ENCODE measurements around the gene TMEM259.

TMEM259 gene

DNA sequence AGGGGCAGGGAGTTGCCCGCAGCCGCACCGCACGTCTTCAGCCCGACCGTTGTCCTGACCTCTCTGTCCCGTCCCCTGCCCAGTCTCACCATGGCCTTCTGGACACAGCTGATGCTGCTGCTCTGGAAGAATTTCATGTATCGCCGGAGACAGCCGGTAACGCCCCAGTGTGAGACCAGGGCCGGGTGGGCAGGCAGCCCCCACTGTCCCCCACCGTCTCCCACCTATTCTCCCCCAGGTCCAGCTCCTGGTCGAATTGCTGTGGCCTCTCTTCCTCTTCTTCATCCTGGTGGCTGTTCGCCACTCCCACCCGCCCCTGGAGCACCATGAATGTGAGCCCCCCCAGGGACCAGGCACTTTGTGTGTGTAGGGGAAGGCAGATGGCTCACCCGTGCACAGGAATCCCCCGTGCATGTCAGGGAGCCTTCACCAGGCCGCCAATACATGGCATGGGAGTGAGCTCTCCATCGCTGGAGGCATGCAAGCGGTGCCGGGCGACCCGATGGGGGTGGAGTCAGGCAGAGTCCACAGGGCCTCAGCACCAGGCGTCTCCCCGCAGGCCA is 20.4 kb upstream of the TMEM259 start:
- no peak for TF ChIP-seq CEBPB (IDR thresholded peaks at IDR 0.05)
- TF ChIP-seq MAX (IDR thresholded peaks at IDR 0.05) = 0 out of 2 replicates have a peak, but pooled peaks have one; percentile 9
- no peak for TF ChIP-seq TEAD4 (IDR thresholded peaks at IDR 0.05)

DNA sequence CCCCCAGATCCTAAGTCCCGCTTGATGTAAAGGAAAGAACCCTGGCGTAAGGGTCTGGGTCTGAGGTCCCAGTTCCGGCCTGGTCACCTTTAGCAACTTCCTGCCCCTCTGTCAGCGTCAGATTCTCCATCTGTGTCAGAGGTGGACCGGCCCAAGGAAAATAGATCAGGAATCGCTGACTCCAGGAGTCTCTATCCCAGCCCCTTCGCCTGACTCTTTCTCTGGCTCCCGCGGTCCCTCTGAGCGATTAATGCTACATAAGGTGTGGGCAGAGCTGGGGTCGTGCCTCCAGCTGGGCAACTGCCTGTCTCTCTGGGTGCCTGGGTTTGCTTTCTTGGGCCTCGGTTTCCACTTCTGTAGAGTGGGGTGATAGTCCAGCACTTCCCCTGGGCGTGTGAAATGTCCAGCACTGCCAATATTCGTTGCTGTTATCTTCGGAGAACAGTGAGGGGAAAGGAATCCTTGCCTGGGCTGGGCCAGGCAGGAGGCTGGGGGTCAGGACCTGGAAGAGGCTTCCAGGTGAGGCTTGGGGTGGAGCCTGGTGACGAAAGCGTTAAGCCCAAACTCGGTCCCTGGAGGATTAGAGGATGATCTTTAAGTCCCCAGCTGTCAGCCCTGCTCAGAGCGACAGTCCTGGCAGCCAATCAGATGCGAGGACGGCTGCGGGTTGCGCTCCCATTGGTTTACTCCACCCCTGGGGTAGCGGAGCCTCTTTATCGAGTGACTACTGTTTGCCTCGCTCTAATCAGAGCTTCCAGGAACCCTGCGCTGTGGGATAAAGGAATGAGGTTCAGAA is 19.8 kb upstream of the TMEM259 start:
- TF ChIP-seq EGR1 (IDR thresholded peaks at IDR 0.05) = no peak
- TF ChIP-seq MAX (IDR thresholded peaks at IDR 0.05) = peak; percentile 30; the same call in 1 of the 2 replicates
- TF ChIP-seq TAF1 (IDR thresholded peaks at IDR 0.05; ENCODE audit: low read depth) = 0 out of 2 replicates have a peak, but pooled peaks have one; percentile 4
- peak; percentile 65; the same call in 1 of the 2 replicates for TF ChIP-seq ZBTB7A (IDR thresholded peaks at IDR 0.05; ENCODE audit: low read depth)

DNA sequence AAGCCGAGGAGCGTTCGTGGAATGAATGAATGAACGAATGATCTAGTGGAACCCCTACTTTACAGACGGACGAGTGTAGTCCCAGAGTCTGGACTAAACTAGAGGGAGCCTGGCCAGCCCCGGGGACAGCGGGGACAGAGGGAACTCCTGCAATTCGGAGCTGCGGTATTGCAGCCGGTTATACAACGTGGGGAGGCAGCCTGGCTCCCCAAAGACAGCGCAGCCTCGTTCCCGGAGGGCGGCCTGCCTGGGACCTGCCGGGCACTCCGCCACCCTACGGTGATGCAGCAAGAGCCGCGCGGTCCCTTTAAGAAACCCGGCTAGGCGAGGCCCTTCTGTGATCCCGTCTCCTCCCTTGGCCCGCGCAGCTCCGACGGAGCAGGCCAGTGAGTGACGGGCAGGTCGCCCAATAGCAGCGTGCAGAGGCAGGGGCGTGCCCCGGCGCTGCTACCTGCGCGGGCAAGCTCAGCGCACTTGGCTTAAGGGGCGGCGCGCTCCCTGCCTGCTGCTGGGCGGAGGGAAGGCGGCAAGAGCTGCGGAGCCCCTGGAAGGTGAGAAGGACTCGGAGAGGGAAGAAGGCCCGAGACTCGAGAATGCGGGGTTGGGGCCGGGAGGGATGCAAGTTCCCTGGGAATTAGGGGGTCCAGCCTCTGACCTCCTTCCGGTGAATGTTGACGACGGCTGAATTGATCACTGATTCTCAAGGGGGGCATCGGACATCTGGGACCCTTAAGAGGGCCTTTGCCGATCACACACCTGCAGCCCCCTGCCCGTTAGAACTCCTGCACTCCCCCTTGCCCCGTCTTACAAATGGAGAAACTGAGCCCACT is 18.9 kb upstream of the TMEM259 start, which contains the start of gene ABCA7:
ABCA7 (plus strand) TSS at position 462 of the 830 bp plus-strand sequence. CDS start 1,255 bp downstream, outside the sequence.
- TF ChIP-seq TAF1 (IDR thresholded peaks at IDR 0.05; ENCODE audit: low read depth) (peak; percentile 42), NFIC (IDR thresholded peaks at IDR 0.05) (no peak), TEAD4 (IDR thresholded peaks at IDR 0.05) (no peak), ZBTB7A (IDR thresholded peaks at IDR 0.05; ENCODE audit: low read depth) (no peak; the same call in 1 of the 2 replicates), CREB1 (IDR thresholded peaks at IDR 0.05; ENCODE audit: low read depth) (peak; percentile 36; the same call in 1 of the 2 replicates), RAD21 (IDR thresholded peaks at IDR 0.05; ENCODE audit: low read depth) (no peak), TCF12 (IDR thresholded peaks at IDR 0.05; ENCODE audit: low read depth) (peak; percentile 51), YY1 (IDR thresholded peaks at IDR 0.05; ENCODE audit: low read depth) (0 out of 2 replicates have a peak, but pooled peaks have one; percentile 7), MAX (IDR thresholded peaks at IDR 0.05) (peak; percentile 82)
- TF ChIP-seq, protein P1, sequence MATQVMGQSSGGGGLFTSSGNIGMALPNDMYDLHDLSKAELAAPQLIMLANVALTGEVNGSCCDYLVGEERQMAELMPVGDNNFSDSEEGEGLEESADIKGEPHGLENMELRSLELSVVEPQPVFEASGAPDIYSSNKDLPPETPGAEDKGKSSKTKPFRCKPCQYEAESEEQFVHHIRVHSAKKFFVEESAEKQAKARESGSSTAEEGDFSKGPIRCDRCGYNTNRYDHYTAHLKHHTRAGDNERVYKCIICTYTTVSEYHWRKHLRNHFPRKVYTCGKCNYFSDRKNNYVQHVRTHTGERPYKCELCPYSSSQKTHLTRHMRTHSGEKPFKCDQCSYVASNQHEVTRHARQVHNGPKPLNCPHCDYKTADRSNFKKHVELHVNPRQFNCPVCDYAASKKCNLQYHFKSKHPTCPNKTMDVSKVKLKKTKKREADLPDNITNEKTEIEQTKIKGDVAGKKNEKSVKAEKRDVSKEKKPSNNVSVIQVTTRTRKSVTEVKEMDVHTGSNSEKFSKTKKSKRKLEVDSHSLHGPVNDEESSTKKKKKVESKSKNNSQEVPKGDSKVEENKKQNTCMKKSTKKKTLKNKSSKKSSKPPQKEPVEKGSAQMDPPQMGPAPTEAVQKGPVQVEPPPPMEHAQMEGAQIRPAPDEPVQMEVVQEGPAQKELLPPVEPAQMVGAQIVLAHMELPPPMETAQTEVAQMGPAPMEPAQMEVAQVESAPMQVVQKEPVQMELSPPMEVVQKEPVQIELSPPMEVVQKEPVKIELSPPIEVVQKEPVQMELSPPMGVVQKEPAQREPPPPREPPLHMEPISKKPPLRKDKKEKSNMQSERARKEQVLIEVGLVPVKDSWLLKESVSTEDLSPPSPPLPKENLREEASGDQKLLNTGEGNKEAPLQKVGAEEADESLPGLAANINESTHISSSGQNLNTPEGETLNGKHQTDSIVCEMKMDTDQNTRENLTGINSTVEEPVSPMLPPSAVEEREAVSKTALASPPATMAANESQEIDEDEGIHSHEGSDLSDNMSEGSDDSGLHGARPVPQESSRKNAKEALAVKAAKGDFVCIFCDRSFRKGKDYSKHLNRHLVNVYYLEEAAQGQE (IDR thresholded peaks at IDR 0.05; ENCODE audit: low read depth) = no peak

DNA sequence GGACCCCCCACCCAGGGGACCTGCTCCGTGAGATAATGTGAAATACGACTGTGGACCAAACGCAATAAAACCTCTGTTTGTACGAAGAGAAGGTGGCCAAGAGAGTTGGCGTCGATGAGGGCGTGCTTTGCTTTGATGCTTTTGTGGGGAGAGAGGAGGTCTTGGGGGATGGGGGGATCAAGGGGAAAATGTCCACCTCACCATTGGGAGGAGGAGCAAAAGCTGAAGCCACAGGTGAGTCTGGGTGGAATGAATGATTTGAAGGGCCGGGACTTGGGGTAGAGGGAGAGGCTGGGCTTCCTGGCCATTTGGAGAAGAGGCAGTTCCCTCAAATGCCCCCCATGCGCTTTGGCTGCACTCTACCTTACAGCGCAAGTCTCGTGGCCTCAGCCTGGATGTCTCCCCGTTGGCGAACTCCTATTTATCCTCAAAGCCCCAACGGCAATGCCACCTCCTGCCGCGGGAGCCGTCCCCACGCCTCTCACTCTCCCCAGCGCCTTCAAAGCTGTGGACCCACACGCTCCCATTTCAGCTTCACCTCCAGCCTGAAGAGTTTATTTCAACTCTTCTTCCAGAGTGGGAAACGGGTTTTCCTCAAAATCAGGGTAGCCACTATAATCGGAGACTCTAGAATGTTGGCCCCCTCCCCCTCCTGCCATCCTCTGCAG is 18.2 kb upstream of the TMEM259 start:
- TF ChIP-seq MAX (IDR thresholded peaks at IDR 0.05) (no peak), FOXM1 (IDR thresholded peaks at IDR 0.05; ENCODE audit: borderline replicate concordance, low read depth) (no peak), EP300 (IDR thresholded peaks at IDR 0.05; ENCODE audit: borderline replicate concordance) (no peak)

GRCh38 chr19:1037621-1038064 is 16.7 kb upstream of the TMEM259 start:
- TF ChIP-seq TEAD4 (IDR thresholded peaks at IDR 0.05) = no peak
- no peak for TF ChIP-seq YY1 (IDR thresholded peaks at IDR 0.05; ENCODE audit: low read depth)
- TF ChIP-seq EGR1 (IDR thresholded peaks at IDR 0.05) = no peak
- TF ChIP-seq MAX (IDR thresholded peaks at IDR 0.05) = no peak
- TF ChIP-seq FOXM1 (IDR thresholded peaks at IDR 0.05; ENCODE audit: borderline replicate concordance, low read depth) = no peak
- TF ChIP-seq TAF1 (IDR thresholded peaks at IDR 0.05; ENCODE audit: low read depth) = no peak
- no peak for TF ChIP-seq NFIC (IDR thresholded peaks at IDR 0.05)
- TF ChIP-seq TCF12 (IDR thresholded peaks at IDR 0.05; ENCODE audit: low read depth) = no peak
- TF ChIP-seq CEBPB (IDR thresholded peaks at IDR 0.05) = no peak
- TF ChIP-seq RAD21 (IDR thresholded peaks at IDR 0.05; ENCODE audit: low read depth) = no peak

GRCh38 chr19:1035998-1036621 is 15.2 kb upstream of the TMEM259 start:
- TF ChIP-seq MAX (IDR thresholded peaks at IDR 0.05) (no peak), TEAD4 (IDR thresholded peaks at IDR 0.05) (no peak), NFIC (IDR thresholded peaks at IDR 0.05) (no peak), FOXM1 (IDR thresholded peaks at IDR 0.05; ENCODE audit: borderline replicate concordance, low read depth) (no peak), EP300 (IDR thresholded peaks at IDR 0.05; ENCODE audit: borderline replicate concordance) (no peak), TAF1 (IDR thresholded peaks at IDR 0.05; ENCODE audit: low read depth) (no peak), YY1 (IDR thresholded peaks at IDR 0.05; ENCODE audit: low read depth) (no peak), CREB1 (IDR thresholded peaks at IDR 0.05; ENCODE audit: low read depth) (no peak), EGR1 (IDR thresholded peaks at IDR 0.05) (no peak), TCF12 (IDR thresholded peaks at IDR 0.05; ENCODE audit: low read depth) (no peak), ZBTB7A (IDR thresholded peaks at IDR 0.05; ENCODE audit: low read depth) (no peak), RAD21 (IDR thresholded peaks at IDR 0.05; ENCODE audit: low read depth) (no peak), CEBPB (IDR thresholded peaks at IDR 0.05) (no peak)
- TF ChIP-seq, protein P2, sequence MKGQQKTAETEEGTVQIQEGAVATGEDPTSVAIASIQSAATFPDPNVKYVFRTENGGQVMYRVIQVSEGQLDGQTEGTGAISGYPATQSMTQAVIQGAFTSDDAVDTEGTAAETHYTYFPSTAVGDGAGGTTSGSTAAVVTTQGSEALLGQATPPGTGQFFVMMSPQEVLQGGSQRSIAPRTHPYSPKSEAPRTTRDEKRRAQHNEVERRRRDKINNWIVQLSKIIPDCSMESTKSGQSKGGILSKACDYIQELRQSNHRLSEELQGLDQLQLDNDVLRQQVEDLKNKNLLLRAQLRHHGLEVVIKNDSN (IDR thresholded peaks at IDR 0.05) = no peak
- TF ChIP-seq, protein P1 (IDR thresholded peaks at IDR 0.05; ENCODE audit: low read depth) = no peak

Measured in Ishikawa (cell line).